Skin epidermis (tissue), 12 donors: ENCODE data around the gene PMM2.

ENCODE experiments used
- H3K27ac ChIP-seq, 21 experiments: fragments of 200-600 bp; sonication (generic) in 11 of 21; one replicate each; pipeline ENCODE4 v1.5.0; 2020; ENCODE audit warnings: mild to moderate bottlenecking in 3 of 21, inconsistent platforms in 2 of 21, moderate library complexity in 2 of 21
- H3K4me3 ChIP-seq, 7 experiments: fragments of 200-600 bp; sonication (generic) in 2 of 7; one replicate each; pipeline ENCODE4 v1.5.0; 2020; ENCODE audit warnings: inconsistent platforms in 2 of 7, mild to moderate bottlenecking in 2 of 7, moderate library complexity in 1 of 7

The PMM2 gene

GRCh38 chr16:8878523-8878911 is 80.9 kb downstream of the PMM2 start:
- Histone ChIP-seq H3K4me3 (no peak overlapping the region), H3K27ac (peak overlapping the region in 7 of 21 experiments; percentile 10 to 76 (median 47))

- H3K4me3 ChIP-seq, result no peak overlapping the region
Measured at GRCh38 chr16:8880839-8881510, 83.3 kb downstream of the PMM2 start.

DNA sequence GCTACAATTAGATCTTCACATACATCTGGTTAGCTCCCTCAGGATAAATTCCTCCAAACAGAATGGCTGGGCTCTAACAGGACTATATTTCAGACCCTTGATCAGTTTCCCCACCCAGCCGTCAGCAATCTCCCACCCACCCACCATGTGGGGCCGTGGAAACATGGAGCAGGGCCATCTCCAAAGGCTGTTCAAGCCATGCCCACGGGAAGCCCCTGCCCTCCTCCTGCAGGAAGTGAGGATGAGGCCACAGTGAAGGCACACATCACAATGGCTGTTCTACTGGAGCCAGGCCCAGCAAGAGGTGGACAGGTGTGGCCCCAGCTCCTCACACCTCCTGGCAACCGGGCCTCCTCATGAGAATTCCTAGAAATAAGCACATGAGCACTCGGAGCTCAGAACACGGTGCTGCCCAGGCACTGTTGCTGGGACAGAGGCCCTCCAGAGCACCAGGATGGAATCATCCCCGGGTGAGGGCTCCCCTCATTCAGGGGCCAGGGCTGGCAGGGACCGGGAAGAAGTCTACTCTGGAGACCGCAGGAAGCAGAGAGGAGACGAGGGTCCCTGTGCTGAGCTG is 84.5 kb downstream of the PMM2 start, which contains the start of gene LITAFD:
TSS of gene LITAFD (plus strand) at position 311 of the 577 bp plus-strand sequence. CDS start 2,005 bp downstream, outside the sequence.
- H3K27ac ChIP-seq, result no peak within 1 kb of the TSS
- H3K4me3 ChIP-seq, result no peak within 1 kb of the TSS

More at GRCh38 chr16:8880839-8881510, 83.3 kb downstream of the PMM2 start:
- H3K27ac ChIP-seq, result no peak overlapping the region

- H3K4me3 ChIP-seq, result no peak overlapping the region
Measured at GRCh38 chr16:8882725-8883377, 85.2 kb downstream of the PMM2 start.

DNA sequence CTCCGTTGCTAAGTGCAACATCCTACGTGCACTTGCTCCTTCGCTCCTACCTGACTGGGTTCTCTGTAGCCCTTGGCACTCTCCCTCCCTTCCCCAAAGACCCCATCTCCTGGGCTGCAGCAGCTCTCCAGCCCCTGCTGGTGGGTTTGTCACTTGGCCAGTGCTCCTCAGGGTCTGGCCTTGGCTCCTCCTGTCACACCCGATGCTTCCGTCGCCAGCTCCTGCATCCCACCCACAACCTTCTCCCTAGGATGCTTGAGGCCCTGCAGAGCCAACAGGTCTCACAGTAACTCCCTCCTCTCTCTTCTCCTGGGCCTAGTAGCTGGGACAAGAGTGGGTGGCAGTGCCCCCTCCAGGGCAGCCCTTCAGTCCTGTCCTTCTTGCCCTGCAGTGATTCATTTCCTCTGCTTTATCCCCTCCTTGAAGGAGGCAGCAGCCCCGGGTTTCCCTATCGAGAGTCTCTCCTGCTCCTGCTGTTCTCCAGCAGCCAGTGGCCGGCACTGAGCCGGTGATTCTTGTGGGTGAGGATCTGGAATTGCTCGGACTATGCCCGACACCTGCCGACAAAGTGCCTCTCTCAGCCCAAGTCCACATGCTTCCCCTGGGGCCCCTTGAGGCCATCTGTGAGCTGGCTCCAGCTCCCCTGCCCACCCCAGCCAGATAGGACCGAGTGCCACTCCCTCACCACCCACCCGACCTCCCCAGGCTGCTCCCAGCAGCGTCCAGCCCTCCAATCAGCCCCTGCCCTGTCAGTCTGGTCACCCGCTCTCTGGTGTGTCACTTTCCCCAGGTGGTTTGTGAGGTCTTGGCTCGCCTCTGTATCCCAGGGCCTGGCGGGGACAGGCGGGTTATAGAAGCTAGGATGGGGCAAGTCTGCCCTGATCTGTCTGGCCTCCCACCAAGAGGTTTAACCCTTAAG is 88.3 kb downstream of the PMM2 start:
- H3K27ac ChIP-seq, result no peak overlapping the region
- H3K4me3 ChIP-seq, result no peak overlapping the region

More at GRCh38 chr16:8882725-8883377, 85.2 kb downstream of the PMM2 start:
- no peak overlapping the region for H3K27ac ChIP-seq

DNA sequence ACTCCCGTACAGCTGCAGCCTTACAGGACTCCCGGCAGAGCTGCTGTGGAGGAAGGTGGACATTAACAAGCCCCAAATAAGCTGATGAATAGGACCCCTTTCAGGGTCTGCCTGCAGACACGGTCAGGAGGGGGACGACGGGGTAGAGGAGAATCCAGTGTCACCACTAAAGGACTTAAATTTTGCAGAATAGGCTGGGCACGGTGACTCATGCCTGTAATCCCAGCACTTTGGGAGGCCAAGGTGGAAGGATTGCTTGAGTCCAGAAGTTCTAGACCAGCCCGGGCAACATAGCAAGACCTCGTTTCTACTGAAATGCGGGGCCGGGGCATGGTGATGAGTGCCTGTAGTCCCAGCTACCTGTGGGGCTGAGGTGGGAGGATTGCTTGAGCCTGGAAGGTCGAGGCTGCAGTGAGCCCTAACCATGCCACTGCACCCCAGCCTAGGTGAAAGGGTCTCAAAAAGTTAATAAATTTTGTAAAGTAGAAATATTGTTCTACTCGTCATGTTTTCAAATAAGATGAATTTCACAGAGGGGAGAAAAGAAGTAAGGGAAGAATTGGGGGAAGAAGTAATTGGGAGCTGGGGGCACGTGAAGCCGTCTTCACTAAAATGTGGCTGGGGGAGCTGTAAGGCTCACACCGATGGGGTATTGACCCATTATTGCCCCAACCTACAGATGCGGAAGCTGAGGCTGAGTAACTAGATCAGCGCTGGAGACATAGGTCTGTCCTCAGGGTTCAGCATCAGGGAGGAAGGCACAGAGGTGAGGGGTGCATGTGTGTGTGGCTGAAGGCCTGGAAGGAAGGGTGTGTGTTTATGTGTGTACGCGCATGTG is 89.2 kb downstream of the PMM2 start:
- Histone ChIP-seq H3K27ac (no peak overlapping the region), H3K4me3 (no peak overlapping the region)

DNA sequence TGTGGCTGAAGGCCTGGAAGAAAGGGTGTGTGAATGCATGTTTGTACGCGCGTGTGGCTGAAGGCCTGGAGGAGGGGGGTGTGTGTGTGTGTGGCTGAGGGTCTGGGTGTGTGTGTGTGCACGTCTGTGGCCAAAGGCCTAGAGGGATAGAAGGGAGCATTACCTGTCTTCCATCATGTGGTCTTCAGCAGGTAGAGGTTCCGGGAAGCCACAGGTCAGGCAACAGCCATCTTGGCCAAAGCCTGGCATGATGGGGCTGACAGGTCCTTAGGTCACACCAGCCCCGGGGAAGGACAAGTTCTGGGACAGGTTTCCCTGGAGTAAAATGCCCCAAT is 89.8 kb downstream of the PMM2 start:
- Histone ChIP-seq H3K27ac (no peak overlapping the region), H3K4me3 (no peak overlapping the region)

GRCh38 chr16:8887952-8888560 is 90.4 kb downstream of the PMM2 start:
- Histone ChIP-seq H3K27ac (peak overlapping the region in 2 of 21 experiments; percentile 7), H3K4me3 (no peak overlapping the region)

DNA sequence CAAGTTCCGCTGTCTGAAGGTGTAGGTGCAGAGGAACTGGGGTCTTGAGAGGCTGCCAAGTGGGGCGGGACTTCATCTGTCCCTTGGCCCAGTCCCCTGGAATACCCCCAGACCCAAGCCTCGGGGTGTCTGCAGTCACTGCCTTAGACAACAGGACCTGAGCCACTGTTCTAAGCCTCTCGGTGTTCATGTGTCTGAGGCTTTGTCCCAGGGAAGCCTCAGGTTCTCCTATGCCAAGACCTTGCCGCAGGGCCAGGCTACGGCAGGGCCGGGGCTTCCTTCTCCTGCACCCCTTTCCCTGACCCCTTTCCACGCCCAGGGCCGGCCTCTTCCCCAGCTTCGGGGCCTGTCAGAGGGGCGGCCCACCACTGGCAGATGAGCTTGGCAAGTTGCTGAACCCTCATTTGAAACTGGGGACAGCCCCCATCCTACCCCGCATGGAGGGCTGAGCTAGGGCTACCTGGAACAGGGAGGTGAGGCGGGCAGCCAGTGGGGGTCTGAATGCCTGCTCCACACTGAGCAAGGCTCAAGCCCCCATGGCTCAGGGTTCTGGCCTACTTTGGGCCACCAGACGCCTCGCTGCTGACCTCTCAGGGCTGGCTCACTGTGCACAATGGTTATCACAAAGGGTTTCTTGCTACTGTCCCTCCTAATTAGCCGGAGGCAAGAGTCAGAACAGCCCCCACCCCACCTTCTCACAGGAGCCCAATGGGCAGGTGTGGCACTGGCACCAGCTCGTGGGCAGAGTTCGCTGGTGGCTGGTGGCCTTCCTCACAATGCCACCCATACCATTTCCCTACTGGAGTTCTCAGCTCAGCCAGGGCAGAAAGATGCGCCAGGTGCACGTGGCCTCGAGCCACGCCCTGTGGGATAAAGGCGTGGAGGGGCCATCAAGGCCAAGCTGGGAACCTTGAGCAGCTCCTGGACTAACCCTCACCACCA is 91.6 kb downstream of the PMM2 start:
- Histone ChIP-seq H3K4me3 (no peak overlapping the region), H3K27ac (no peak overlapping the region)

DNA sequence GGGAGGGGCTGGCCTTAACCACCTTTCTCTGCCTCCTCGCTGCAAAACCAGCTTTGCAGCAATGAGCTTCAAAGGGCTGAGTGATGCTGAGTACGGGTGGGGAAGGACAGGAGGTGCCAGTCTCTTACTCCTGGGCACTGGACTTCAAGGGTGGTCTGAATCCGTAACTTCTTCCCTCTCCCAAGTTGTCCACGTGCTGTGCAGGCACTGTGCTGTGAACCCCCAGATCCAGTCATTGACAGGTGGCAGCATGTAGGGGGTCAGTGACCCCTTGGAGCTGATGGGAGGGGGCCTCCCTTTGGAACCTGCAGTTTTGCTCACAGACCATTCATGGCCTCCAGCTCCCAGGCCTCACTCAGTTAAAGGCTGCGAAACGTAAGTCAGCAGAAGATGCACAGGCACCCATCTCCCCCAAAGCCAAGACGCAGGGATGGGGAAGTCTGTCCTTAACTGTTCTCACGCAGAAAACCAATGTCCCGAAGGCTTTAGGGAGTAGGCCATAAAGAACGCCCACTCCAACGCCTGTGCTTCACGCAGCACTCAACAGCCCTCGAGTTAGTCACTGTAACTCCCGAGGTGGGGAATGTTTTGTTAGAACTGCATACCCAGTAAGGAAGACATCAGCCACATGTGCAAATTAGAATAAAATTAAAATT is 92.4 kb downstream of the PMM2 start:
- no peak overlapping the region for H3K27ac ChIP-seq
- no peak overlapping the region for H3K4me3 ChIP-seq

- no peak overlapping the region for H3K4me3 ChIP-seq
- no peak overlapping the region for H3K27ac ChIP-seq
Measured at GRCh38 chr16:8890549-8890921, 92.9 kb downstream of the PMM2 start.

DNA sequence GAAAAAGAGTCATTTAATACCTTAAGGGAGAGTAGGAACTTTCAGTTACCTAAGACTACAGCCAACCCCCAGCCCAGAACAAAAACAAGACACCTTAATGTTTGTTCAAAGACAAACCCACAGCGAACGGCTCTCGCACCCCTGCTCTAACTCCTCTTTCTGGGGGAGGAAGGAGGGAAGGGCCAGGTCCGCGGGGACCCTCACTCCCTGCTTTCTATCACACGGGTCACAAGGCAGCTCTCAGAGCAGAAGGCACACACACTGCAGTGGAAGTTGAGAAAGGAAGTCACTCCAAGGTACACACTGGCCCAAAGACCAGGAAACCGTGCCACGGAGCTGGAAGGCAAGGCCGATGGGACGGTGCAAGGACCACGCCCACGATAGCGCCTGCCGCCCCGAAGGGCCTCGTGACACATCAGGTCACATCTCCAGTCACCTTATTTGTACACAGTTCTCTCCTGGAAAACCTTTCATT is 94.5 kb downstream of the PMM2 start:
- no peak overlapping the region for H3K4me3 ChIP-seq
- no peak overlapping the region for H3K27ac ChIP-seq

DNA sequence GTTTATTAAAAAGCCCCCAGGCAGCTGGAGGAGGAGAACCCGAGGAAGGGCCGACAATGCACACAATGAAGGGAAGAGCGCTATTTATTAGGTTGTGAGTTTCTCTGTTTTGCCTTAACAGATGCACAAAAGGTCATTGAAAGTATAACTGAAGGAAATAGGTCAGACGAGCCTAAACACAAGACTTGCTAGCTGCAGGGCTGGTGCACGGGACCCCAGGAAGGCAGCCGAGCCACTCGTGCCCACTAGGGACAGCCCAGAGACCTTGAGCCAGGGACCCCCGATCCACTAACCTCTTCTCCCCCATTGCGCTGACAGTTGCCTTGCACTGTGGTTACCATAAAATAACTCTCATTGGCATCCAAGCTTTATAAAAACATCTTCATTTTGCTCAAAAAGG is 95.8 kb downstream of the PMM2 start:
- Histone ChIP-seq H3K27ac (no peak overlapping the region), H3K4me3 (no peak overlapping the region)

DNA sequence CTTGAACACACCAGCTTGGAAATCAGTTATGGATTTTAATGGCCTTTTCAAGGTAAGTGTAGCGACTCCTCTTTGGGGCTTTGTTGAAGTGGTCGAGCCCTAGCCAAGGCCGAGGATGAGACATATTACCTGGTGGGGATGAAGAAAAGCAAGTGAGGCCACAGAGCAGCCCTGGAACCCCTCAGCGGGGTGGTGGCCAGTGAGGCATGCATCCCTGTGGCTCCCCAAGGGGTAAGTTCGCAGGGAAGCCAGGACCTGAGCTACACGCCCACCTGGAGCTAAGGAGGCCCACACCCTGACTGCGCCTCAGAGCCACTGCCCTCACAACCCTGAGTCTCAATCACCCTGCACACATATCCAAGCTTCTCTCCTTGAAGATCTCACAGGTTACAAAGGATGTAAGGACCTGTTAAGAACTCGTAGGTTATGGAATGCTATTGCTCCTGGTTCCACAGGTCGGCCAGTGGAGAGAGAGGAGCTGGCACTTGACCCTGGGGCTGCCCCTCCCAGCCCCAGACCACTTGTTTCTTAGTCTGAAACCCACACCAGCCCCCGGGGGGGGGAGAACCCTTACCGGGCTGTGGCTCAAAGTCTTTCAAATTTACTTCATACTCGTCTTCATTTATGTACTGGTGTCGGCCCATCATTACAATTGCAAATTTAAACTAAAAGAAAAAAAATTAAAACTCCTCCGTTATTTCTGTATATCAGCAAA is 96.5 kb downstream of the PMM2 start:
- Histone ChIP-seq H3K4me3 (no peak overlapping the region), H3K27ac (no peak overlapping the region)

- Histone ChIP-seq H3K27ac (no peak overlapping the region), H3K4me3 (no peak overlapping the region)
Measured at GRCh38 chr16:8894736-8895334, 97.2 kb downstream of the PMM2 start.

GRCh38 chr16:8898660-8899318 is 101.2 kb downstream of the PMM2 start:
- no peak overlapping the region for H3K27ac ChIP-seq
- no peak overlapping the region for H3K4me3 ChIP-seq
